GM21367 (cell line): ENCODE results near the gene NRAP.

Experiments
- ATAC-seq: cut with Tn5 transposase; IDR thresholded peaks from one replicate; pipeline ENCODE4 v1.9.1; 2021; ENCODE audit not compliant: unreplicated experiment

NRAP gene

DNA sequence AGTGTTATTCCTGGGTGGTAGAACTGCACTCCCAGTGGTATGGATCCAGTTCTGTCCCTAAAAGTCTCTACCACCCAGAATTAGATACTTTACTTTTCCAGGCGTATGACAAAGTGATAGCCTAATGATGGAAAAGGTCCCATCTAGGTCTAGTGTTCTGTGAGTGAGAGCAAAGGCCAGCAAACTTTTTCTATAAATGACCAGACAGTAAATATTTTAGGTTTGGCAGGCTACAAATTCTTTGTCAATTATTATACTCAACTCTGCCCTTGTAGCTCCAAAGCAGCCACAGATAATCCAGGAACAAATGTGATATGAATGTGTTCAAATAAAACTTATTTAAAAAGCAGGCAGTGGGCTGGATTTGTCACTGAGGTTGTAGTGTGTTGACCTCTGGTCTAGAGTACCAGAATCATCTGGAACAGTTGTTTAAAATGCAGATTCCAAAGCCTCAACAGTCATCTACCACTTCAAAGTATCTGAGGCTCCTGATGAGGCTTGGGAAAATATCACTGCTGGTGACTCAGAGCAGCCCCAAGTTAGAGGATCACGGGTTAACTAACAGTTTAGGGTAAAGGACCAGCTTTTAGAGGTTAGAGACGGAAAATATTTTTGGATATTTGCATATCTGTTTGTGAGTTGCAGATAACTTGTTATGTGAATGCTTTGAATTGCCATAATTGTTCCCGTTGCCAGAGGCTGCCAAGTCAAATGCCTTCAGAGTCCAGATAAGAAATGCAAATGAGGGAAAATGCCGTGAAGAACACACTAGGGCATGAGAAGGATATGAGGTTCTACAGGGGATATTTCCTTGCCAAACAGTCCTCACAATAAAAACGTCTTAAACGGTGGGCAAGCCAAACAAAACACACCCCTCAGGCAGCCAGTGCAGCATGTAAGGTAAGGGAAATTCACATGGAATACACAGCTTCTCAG lies 19.4 kb downstream of the NRAP start:
- no peak for ATAC-seq

DNA sequence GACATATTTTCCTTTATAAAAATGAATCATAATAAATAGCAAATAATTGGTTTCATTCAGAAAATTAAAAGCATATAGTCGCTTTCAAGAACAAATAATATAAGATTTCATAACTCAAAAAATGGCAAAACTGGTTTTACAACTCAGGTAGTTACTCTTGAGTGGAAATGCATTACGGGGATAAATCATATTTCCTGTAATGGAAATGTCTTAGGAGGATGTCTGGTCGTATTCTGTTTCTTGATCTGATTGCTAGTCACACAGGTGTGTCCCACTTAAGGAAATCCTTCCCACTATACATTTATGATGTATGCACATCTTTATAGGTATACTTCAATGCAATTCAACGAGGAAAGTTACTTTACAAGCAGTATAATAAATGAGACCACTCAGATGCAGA lies 20.7 kb downstream of the NRAP start:
- no peak for ATAC-seq

DNA sequence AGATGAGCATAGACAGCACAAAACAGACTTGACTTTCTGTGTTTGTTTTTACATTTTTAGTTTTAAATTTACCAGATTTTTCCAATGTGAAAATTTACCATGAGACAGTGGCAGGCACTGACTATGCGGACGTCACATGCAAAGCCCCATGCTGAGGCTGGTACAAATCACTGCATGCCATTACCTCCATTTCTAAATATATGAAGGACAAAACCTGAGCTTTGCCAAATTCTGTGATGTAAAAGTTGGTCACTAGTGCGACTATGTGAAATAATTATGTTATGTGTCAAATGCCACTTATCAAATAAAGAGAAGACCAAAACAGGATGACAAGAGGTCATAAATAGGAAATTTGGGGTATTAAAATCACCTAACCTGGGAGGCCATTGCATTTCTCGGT lies 22.1 kb downstream of the NRAP start:
- ATAC-seq: no peak

DNA sequence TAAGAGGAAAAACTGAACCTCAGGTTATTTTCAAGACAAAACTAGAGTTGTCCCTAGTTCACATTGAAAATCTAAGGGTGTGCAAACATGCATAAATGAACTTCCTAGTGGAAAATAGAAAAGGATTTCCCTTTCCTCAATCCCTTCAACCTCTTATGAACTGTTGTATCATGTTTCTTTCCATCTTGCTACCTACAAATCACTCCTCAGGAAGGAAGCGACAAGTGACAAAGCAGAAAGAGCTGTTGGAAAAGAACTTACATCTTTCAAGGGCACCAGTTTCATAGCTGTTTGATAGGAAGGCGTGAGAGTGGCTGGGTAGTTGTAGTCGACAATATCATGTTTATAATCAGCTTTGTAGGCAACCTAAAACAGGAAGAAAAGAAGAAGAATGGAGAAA lies 23.9 kb downstream of the NRAP start:
- ATAC-seq: no peak

DNA sequence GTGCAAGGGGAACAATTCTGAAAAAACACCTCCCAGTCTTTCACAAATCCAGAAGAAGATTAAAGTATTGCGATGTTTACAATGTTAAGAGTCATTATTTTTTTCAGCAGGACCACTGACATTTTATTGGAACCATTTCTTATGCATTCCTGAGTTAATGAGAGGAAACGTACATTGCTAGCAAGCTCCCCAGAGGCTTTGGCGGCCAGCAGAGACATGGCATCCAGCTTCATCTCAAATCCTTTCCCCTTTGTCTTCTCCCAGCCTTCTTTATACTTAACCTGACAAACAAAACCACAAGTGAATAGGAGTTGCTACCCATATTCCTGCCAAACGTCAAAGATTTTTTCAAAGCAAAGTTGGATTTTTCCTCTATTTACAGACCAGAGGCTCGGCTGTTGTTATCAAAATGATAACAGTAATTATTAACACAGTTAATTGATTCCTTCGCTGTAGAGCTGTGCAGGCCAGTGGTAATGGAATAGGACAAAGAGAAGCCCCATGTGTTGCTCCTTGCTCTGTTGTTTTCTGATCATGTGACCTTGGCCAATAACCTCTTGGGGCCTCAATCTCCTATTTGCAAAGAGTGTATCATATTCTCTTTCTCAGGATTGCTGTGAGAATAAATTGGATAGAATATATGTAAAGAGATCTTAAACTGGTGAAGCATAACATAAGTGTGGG lies 32.0 kb downstream of the NRAP start:
- ATAC-seq: no peak

DNA sequence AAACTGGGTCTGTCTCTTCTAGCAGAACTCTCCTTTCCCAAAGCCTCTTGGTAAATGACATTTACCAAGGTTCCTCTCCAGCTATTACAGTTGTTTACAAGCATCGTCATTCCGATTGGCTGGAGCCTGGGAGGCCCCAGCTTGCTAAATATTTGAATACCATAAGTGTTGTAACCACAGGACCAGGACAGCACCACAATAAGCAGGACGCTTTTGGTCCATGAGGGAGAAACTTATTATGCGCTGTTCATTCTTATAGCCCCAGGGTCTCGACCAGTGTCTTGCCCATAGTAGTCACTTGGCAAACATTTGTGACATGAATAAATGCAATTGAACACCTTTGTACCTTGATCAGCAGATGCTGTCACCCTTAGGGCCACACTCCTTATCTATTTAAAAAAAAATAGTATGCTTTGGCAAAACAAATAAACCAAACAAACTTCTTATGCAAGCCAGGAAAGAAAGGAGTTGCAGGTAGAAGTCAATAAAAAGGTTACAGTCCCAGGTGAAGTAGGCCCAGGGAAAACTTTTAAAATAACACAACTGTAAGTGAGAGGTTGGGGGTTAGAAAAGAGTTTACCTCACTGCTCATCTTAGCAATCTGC lies 32.8 kb downstream of the NRAP start:
- ATAC-seq: no peak

DNA sequence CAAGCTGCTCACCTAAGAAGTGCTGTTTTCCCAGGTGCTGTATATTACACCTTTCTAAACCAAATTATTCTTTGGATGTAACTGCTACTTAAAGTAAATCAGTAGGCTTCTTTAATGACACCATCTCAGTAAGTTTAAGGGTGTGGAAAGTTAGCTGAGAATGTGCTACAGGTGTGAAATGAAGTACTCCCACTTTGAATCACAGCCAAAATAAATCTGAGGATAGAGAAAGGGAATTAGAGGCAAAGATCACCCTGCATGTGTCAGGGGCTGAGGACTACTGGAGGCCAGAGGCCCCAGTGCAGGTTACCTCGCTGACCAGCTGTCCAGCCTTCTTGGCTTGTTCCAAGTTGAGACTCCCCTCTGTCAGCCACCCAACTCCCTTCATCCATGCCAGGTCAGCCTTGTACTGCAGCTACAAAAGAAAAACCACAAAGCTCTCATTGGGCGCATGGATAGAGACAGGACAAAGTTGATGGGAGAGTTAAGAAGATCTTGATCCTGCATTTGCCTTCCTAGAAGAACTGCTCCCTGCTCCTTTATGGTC lies 35.2 kb downstream of the NRAP start:
- ATAC-seq: no peak

DNA sequence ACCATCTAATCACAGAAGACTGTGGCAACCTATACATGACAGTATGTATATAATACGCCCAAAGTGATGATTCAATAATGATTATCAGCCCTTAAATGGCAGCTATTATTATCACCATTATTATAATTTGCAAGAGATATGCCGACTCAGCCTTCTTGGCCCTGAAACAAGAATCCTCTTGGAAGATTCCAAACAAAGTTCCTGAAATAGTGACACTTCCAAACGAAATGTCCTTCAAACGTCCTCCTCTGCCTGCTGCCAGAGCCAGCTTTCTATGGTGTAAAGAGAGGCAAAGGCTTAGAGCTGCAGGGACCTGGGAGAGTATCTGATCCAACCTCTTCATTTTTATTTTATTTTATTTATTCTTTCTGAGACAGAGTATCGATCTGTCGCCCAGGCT lies 36.0 kb downstream of the NRAP start:
- no peak for ATAC-seq

DNA sequence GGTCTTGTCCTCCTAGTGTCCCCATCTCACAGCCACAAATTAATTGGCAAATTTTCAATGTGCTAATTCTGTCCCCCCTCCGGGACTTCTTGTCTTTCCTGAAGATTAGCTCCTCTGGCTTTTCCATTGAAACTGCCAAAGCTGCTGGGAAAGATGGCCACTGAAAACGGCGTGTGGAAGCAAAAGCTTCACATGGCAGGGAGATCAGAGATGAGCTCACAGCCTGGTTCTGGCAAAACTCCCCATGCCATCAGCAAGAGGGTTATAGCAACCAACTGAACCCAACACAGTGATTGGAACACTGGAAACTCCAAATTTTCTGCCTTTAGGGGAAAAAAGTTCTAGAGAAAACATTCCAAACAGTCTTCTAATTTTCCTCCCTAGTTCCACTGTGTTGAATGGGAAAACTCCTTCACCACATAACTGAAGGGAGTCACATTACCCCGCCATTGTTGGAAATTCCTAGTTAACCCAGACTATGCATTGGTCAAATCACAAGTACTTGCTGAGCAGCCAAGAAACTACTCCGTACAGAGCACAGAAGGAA lies 37.0 kb downstream of the NRAP start:
- ATAC-seq: no peak

DNA sequence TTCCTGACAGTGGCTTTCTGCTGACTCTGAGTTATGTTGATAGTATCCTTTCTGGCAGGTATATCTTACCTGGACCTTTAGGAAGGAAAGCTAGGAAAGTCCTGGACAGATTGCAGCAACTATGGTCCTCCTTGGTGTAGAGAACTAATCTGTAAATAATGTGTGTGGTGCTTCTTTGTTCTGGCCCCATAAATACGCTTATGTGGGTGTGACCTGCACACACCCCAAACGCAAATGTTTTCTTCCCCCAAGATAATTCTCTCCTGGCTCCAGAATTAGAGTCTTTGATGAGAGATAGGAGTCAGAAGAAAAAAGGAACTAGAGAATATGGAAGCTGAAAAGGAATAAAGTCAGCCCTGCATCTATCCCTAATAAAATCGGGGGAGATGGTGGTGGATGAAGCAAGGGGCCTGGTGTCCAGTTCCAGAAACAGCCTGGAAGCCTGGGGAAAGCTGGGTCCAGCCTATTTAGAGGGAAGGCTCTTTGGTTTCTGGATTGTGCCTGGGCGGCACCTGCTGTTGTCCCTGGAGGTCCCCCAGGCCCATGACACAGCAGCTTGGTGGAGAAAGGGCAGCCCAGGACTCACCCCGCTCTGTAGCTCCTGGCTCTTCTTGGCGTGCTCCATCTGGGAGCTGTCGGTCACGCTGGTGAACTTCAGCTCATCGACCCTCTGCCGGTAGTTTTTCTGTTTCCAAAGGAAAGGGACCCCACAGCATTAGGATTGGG lies 38.2 kb downstream of the NRAP start:
- ATAC-seq: no peak

DNA sequence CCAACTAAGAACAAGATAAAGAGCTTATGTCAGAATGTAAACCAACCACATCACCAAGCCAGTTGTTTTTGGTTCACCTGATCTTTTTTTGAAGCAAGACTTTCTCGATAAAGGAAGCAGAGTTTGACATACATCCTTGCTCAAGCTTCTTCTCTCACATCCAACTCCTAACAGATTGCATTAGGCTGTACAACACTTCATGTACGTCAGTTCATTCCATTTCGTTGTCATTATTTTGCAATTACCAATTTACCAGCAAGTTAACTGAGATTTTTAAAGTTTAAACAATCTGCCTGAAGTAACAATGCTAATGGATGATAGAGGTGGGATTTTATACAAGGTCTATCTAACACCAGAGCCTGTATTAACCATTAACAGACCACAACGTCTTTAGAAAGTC lies 41.0 kb downstream of the NRAP start:
- no peak for ATAC-seq

DNA sequence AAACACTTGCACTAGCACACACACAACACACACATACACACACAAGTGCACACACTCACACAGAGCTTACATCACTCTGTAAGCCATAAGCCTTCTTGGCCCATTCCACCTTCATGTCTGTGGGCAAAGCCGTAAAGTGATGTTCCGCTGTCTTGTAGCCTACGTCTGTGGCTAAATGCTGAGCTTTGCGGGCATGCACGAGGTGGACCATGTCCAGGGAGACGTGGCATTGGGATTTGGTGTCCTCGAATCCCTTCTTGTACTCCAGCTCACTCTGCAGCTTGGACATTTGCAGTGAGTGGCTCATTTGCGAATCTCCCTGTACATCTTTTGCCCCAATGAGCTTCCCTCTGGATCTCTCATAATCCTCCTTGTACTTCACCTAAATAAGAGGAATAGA lies 42.0 kb downstream of the NRAP start:
- no peak for ATAC-seq

DNA sequence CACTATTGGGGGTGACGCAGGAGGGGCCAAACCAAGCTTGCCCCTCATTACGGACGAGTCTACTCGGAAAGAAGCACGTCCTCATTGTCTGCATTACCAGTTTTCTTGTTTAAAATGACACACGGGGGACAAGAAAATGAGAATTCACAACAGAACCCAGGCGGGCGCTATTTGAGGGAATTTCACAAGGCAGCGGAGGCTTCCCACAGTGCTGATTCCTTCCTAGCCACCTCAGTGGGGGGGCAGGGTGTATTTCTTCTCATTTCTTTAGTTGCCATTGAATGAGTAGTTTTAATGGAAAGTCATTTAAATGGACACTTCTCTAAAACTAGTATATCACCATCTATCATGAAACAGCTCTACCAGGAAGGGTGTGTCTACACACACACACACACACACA lies 42.9 kb downstream of the NRAP start:
- no peak for ATAC-seq

DNA sequence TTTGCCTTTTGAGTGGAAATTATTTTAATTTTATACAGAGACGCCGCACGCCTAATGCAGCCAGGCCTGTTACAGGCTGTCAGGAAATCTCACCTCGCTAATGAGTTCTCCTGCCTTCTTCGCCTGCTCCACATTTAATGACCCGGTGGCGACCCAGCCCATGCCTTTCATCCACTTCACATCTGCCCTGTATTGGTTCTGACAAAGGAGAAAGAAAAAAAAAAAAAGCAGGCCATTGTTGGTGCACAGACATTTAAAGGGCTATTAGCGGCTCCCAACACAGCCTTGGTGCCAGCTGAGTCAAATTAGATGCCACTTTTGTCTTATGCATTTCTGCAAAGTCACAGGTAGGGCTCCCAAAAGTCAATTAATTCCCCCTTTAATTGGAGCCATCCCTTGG lies 43.3 kb downstream of the NRAP start:
- no peak for ATAC-seq

DNA sequence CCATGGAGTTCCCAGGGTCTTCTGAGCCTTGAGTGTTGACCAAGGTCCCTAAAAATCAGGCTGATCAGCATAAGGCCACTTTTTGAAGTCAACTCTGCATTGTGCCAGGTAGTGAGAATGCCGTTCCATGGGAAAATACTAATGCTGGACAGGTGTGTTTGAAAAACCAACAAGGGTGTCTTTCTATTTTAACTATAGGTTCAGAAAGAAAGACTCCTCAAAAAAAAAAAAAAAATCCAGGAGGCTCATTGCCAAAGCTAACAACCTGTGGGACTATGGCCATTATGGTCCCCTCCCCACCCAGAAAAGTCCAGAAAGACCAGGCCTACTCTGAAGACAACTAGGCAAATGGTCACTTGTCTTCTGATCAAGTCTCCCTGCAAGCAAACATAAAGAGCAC lies 44.4 kb downstream of the NRAP start:
- ATAC-seq: no peak

DNA sequence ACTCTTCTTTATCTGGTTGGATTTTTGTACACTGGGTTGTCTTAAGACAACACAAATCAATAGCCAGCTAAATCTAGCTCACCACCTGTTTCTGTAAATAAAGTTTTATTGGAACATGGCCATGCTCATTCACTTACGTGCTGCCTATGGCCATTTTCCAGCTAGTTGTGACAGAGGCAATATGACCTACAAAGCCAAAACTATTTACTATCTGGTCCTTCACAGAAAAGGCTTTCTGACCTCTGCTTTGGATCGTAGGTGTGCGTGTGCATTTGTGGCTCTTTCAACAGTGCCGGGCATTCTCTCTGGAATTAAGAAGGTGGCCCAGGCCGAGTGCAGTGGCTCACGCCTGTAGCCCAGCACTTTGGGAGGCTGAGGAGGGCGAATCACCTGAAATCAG lies 45.5 kb downstream of the NRAP start:
- ATAC-seq: no peak

DNA sequence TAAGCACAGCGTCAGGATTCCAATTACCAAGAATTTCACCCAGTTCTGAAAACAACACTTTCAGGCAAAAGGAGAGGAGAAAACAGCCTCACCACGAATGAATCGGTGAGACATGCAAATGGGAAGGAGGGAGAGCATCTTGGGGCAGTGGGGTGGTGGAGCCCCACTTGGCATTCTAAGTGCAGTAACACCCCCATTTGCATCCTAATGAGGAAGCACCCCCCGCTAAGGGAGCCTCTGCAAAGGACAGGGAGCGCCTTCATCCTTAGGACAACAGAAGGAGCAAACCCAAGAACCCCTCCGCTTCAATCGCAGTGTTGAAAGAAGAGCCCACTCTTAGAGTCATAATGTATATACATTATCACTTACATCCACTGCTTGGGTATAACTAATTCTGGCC lies 46.8 kb downstream of the NRAP start:
- ATAC-seq: no peak

DNA sequence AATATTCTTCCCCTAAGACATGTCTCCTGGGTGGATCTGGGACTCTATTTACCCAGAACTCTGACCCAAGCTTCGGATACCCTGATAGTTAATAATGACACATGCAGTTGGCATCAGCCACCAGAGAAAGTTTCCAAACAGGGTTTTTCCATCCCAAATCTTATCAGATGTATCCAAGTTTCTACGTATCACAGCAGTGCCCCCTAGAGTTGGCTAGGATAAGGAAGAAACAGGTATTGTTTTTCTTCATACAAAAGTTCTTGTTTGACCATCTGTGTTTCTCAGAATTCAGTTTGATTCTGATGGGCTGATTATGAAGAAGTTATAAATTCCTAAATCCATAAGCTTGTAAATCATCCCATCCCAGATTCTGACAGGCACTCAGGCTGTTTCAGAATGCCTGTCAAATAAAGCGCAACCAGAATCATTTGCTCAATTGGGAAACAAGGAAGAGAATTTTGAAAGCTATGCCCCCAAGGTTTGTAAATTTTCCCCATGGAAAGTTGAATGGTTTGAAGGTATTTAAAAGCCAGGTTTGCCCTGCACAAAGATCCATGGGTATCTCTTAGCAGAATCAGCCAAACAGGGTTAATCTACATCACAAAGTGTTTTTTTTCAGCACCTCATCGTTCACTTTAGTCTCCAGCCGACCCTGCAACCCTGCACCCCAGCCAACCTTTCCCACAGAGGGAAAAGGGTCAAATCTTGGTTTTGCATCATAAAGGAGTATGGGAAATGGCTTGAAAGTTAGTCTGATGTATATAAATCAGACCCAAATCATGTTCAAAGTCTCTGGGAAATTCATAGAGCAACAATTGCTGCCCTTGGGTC lies 47.4 kb downstream of the NRAP start:
- ATAC-seq: no peak

DNA sequence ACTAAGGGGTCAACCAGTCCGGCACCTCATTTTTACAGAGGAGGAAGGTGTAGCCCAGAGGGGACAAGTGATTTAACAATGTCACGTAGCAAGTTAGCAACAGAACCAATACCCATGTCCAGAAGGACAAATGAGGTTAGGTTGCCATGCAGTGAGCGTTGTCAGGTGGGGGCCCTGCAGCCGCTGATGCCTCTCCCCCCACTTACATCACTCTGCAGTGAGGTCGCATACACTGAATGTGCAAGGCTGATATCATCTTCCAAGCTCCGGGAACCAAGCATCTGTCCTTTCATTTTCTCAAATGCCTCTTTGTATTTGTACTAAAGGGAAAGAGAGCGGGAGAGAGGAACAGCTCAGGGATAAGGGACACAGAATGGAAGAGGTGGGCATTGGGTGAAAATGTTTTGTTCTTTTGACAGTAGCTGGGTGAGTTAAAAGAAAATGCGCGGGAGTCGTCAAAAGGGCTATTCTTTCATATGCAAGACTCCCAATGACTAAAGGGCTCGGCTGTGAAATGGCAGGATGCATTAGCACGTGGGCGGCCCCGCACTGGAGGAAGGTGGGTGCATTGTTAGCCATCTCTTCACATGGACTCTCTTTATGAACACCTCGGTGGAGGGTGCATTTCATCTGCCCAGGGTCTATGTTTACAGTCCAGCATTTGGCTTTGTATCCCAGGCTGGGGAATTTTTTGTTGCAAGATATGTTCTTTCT lies 49.7 kb downstream of the NRAP start:
- ATAC-seq: no peak
